ENCODE data around the gene SREBF2.
"Not testable (repeated sequence)": the region's sequence is repeated elsewhere in the genome, so short reads cannot be mapped to it uniquely, and the experiment has no call there.

The SREBF2 gene

GRCh38 chr22:41842996-41843970 lies 10.4 kb downstream of the SREBF2 start:
- DNase-seq (ENCODE audit: low read depth in 2 of 2) = no peak

DNA sequence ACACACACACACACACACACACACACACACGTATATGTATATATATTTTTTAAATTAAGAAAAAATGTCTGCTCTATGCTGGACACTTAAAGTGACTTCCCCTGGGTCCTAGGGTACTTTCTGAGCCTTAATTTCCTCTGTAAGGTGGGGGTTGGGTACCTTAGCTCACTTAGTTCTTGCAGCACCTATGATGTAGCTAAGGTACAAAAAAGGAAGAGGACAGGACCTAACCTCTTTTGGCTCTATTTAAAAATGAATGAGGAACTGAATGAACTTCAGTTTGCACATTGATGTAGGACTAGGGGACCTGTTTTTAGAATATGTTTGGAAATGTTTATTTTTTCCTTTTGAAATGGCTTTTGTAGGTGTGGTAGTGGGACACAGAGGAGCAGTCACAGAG lies 11.1 kb downstream of the SREBF2 start:
- DNase-seq (ENCODE audit: low read depth in 2 of 2) = no peak

DNA sequence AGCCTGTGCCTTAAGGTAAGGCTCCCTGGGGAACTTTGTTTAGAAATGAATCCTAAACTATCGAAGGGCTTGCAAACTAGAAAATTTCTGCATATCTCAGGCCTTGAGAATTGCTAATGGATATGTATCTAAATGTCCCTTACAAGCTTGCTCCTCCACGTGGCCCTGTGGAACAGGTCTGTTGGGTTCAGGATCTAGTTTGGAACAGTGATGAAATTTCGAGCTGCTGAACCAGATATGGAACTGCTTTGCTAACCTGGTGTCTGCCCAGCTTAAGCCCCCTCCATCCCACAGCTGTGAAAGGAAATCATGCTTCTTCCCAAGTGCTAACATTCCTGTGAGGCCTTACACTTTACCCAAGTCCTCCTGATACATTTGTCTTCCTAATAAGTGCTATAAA lies 11.6 kb downstream of the SREBF2 start:
- no peak for DNase-seq (ENCODE audit: low read depth in 2 of 2)

DNA sequence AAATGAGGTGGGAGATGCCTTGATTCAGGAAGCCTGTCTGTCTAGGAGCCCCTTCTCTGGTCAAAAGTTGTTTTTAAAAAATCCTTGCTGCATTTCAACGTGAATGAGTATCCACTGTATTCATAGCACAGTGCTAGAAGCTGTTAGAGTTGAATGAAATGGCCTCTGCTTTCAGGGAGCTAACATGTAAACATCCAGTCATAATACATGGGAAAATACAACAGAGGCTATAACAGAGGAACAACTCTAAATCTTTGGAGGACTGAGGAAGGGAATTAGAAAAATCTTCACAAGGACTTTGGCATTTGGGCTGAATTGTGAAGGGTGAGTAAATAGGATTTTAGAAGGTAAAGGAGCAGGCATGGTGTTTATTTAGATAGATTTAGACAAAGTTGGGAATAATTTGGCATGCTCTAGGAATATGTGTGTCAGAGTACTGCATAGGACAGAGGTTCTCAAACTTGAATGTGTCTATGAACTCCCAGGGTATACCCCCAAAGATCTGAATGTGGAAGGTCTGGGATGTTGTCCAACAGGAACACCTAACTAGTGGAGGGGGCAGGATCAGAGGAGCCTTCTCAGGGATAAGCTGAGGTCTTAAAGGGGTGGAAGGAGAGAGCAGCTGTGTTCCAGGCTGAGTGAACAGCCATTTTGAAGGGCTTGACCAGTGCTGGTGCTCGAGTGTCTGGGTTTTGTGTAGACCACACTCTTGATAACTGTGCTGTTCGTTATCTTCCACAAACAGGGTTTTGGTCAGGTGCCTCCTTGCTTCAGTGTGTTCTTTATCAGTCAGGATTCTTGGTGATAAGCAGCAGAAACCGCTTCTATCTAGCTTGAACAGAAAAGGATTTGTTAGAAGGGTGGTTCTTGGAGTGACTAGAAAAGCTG lies 12.7 kb downstream of the SREBF2 start:
- DNase-seq (ENCODE audit: low read depth in 2 of 2) = no peak

- DNase-seq (ENCODE audit: low read depth in 2 of 2) = no peak
Measured at GRCh38 chr22:41846268-41846987, 13.5 kb downstream of the SREBF2 start.

- DNase-seq (ENCODE audit: low read depth in 2 of 2) = no peak
Measured at GRCh38 chr22:41847300-41847699, 14.4 kb downstream of the SREBF2 start.

DNA sequence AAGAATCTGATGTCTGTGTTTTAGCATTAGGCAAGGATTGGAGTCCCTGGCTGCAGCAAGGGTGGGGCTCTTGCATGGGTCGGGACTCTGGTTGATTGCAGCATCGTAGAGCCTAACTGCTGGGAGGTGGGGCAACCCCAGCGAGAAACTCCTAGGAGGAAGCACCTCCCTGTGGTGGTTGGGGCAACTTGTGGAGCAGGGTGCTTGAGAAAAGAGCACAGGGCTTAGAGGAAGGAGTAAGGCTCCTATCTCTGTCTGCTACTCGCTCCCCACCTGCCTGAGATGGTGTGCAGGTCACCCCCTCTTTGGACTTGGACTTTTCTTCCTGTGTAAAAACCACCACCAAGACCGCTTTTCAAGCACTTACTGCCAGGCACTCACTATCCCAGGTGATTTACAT lies 15.6 kb downstream of the SREBF2 start:
- no peak for DNase-seq (ENCODE audit: low read depth in 2 of 2)

DNA sequence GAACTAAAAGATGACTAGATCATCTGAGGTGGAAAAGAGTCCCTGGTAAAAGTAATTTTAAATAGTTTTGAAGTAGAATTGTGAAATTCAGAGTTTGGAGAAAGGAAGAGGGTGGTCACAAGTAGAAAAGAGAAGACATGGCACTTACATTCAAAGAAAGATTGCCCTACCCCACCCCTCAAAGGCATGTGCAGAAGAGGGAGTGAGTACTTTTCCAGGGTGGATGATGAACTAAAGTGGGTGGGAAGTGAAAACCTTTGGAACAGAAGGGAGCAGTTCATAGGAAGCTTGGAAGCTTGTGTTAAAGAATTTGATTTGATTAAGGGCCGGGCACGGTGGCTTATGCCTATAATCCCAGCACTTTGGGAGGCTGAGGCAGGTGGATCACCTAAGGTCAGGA lies 23.6 kb downstream of the SREBF2 start:
- DNase-seq (ENCODE audit: low read depth in 2 of 2) = no peak

- peak; percentile 40 to 68 for DNase-seq (ENCODE audit: low read depth in 2 of 2)
Measured at GRCh38 chr22:41857155-41857859, 24.4 kb downstream of the SREBF2 start.

GRCh38 chr22:41857860-41858199 lies 24.9 kb downstream of the SREBF2 start:
- DNase-seq (ENCODE audit: low read depth in 2 of 2) = no peak

- peak in 1 of 2 donors; percentile 32 for DNase-seq (ENCODE audit: low read depth in 2 of 2)
Measured at GRCh38 chr22:41862160-41862529, 29.2 kb downstream of the SREBF2 start.

DNA sequence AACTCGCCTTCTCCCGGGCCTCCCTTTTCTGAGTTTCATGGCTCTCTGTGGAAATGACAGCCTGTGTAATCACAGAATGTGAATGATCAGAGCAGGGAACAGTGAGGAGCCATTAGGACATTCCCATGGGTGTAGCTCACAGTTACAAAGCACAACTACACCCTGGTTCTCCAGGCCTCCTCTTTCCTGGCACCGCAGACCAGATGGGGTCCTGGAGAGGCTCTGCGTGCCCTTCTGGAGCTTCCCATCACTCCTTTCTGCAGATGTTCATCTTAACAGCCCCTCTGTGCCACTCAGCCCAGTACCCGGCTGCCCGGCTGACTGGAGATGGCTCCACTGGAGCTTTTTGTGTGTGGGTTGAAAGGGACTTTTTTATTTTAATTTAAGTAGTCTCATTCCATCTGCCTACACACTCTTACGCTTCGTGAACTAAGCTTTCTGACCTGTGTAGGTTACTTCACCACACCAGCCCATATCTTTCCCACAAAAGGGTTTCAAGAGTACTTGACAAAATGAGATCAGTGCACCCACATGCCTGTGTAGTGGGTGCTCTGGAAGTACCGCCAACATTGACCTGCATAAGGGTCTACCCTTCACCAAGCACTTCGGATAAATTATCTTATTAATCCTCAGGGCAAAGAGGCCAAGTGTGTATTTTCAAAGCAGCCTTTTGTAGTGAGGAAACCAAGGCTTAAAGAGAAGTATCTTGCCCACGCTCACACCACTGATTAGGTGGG lies 29.8 kb downstream of the SREBF2 start:
- DNase-seq (ENCODE audit: low read depth in 2 of 2) = peak in 1 of 2 donors; percentile 19

DNA sequence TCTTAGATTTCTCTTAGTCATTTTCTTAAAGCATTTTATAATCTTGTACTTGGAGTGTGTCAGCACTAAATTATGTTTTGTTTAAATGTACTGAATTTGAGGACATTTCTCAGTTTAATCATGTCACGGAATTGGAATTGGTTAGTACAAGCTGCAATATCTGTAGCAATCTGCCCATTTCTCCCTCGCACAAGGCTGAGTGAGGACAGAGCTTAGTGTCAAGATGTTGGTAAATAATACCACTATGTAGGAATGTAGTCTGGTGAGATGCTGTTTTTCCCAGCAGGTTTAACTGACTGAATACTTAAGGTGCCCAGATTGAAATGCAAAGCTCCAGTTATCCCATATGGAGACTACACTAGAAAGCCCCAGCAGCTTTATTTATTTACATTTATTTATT lies 30.6 kb downstream of the SREBF2 start:
- no peak for DNase-seq (ENCODE audit: low read depth in 2 of 2)

DNA sequence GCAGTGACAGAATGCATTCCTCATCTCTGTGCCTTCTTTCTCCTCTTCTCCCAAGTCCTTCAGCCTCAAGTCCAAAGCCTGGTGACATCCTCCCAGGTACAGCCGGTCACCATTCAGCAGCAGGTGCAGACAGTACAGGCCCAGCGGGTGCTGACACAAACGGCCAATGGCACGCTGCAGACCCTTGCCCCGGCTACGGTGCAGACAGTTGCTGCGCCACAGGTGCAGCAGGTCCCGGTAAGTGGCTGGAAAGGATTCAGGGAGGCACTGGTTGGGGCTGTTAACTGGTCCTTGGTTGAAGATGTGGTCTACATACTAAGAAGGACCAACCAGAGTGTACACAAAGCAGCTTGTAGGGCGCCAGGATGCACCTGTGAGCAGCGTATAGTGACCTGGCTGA lies 35.7 kb downstream of the SREBF2 start:
- no peak for DNase-seq (ENCODE audit: low read depth in 2 of 2)

DNA sequence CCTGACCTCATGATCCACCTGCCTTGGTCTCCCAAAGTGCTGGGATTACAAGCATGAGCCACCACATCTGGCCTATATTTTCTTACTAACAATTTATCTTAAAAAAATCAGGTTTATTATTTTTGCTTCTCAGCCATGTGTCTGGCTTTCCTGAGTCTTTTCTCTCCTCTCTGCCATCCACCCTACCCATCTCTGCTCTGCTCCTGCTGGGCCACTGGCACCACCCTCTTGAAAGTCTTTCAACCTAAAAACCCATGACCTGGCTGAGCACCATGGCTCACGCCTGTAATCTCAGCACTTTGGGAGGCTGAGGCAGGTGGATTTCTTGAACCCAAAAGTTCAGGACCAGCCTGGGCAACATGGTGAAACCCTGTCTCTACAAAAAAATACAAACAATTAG lies 37.2 kb downstream of the SREBF2 start:
- not testable (repeated sequence) for DNase-seq (ENCODE audit: low read depth in 2 of 2)

GRCh38 chr22:41870786-41871185 lies 37.9 kb downstream of the SREBF2 start:
- no peak for DNase-seq (ENCODE audit: low read depth in 2 of 2)

DNA sequence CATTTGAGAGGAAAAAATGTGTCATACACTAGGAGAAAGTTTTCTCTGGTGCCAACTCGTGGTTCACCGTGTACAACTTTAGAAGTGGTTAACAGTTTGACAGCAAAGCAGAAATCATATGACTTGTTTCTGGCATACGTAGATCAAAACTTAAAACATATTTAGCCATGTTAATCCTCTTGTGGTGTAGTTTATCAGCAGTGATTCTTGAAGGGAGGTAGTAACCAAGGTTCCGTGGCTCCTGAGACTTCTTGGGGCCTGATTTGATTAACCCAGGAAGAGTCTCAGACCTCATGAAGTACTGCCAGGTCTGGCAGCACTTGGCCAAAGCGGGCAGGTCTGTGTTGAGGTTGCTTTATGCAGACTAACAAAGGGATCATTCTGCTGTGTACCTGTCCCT lies 40.5 kb downstream of the SREBF2 start:
- DNase-seq (ENCODE audit: low read depth in 2 of 2) = no peak

DNA sequence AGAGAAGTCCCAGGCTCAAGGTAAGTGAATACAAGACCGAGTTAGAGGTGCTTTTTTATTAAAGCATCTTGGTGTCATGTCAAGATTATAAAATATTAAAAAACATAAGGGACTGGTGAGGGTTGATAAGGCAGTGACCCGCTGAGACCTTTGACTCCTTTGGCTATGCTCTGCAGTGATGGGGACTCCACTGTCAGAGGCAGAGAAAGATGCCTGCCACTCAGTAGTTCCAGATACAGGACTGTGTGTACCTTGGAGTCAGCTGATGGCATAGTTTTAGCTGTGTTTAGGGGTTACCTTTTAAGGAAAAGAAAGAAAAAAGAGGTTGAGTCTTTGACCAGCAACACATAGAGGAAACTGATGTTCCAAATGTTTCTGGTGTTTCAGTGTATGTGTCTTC lies 41.2 kb downstream of the SREBF2 start:
- DNase-seq (ENCODE audit: low read depth in 2 of 2) = no peak

- no peak for DNase-seq (ENCODE audit: low read depth in 2 of 2)
Measured at GRCh38 chr22:41875531-41876270, 42.8 kb downstream of the SREBF2 start.

- DNase-seq (ENCODE audit: low read depth in 2 of 2) = no peak
Measured at GRCh38 chr22:41876275-41876674, 43.4 kb downstream of the SREBF2 start.
